Ishikawa (cell line): Measurements from ENCODE around the gene P2RX6.

Experiments
- CEBPB ChIP-seq: IDR thresholded peaks from 2 replicates; pipeline ENCODE4 v1.6.1; 2012
- CREB1 ChIP-seq: IDR thresholded peaks from 2 replicates; pipeline ENCODE4 v1.6.1; 2012; ENCODE audit warnings: low read depth
- EGR1 ChIP-seq: IDR thresholded peaks from 2 replicates; pipeline ENCODE4 v1.6.1; 2012
- EP300 ChIP-seq: IDR thresholded peaks from 2 replicates; pipeline ENCODE4 v1.6.1; 2012; ENCODE audit warnings: borderline replicate concordance
- FOXM1 ChIP-seq: IDR thresholded peaks from 2 replicates; pipeline ENCODE4 v1.6.1; 2012; ENCODE audit warnings: low read depth, borderline replicate concordance
- MAX ChIP-seq: IDR thresholded peaks from 2 replicates; pipeline ENCODE4 v1.6.1; 2012
- NFIC ChIP-seq: IDR thresholded peaks from 2 replicates; pipeline ENCODE4 v1.6.1; 2012
- RAD21 ChIP-seq: IDR thresholded peaks from 2 replicates; pipeline ENCODE4 v1.6.1; 2012; ENCODE audit warnings: low read depth
- REST ChIP-seq: IDR thresholded peaks from 2 replicates; pipeline ENCODE4 v1.6.1; 2012; ENCODE audit warnings: low read depth, mild to moderate bottlenecking
- TAF1 ChIP-seq: IDR thresholded peaks from 2 replicates; pipeline ENCODE4 v1.6.1; 2012; ENCODE audit warnings: low read depth, mild to moderate bottlenecking
- TCF12 ChIP-seq: IDR thresholded peaks from 2 replicates; pipeline ENCODE4 v1.6.1; 2012; ENCODE audit warnings: low read depth
- TEAD4 ChIP-seq: IDR thresholded peaks from 2 replicates; pipeline ENCODE4 v1.6.1; 2012
- USF1 ChIP-seq: IDR thresholded peaks from 2 replicates; pipeline ENCODE4 v1.6.1; 2012
- YY1 ChIP-seq: IDR thresholded peaks from 2 replicates; pipeline ENCODE4 v1.6.1; 2012; ENCODE audit warnings: low read depth
- ZBTB7A ChIP-seq: IDR thresholded peaks from 2 replicates; pipeline ENCODE4 v1.6.1; 2012; ENCODE audit warnings: low read depth

Gene P2RX6

GRCh38 chr22:20998411-20999336 lies 16.3 kb upstream of the P2RX6 start:
- no peak for TF ChIP-seq MAX
- TF ChIP-seq TCF12: no peak
- TF ChIP-seq ZBTB7A: no peak
- no peak for TF ChIP-seq CEBPB

- TF ChIP-seq ZBTB7A (no peak), CREB1 (no peak), EGR1 (no peak), RAD21 (no peak), USF1 (no peak), TAF1 (no peak), YY1 (no peak), TEAD4 (no peak), MAX (no peak), EP300 (no peak), NFIC (no peak)
These were observed 15.4 kb upstream of the P2RX6 start for GRCh38 chr22:20999350-21000206.

GRCh38 chr22:21000207-21000986 lies 14.6 kb upstream of the P2RX6 start:
- TF ChIP-seq REST: no peak
- no peak for TF ChIP-seq TCF12
- TF ChIP-seq CREB1: no peak
- TF ChIP-seq USF1: no peak

- TF ChIP-seq MAX (no peak), REST (no peak), TEAD4 (no peak), CEBPB (no peak), ZBTB7A (no peak; the same call in 1 of the 2 replicates), TAF1 (no peak), EP300 (no peak), YY1 (no peak), CREB1 (no peak), NFIC (no peak; the same call in 1 of the 2 replicates), TCF12 (no peak)
These were observed 13.9 kb upstream of the P2RX6 start for GRCh38 chr22:21000987-21001600.

GRCh38 chr22:21001601-21002325 lies 13.2 kb upstream of the P2RX6 start, which contains the start of gene THAP7:
TSS of gene THAP7 (minus strand) at chr22:21002118. CDS start at chr22:21001911, 207 bp downstream.
- TF ChIP-seq USF1 (peak; percentile 81), YY1 (peak; percentile 83), NFIC (no peak; the same call in 1 of the 2 replicates), TEAD4 (no peak), MAX (peak; percentile 99), REST (peak; percentile 23; the same call in 1 of the 2 replicates), CREB1 (peak; percentile 43; the same call in 1 of the 2 replicates), ZBTB7A (no peak), EP300 (peak; percentile 10; the same call in 1 of the 2 replicates), CEBPB (no peak), EGR1 (no peak), RAD21 (no peak), TCF12 (no peak; the same call in none of the 2 replicates), TAF1 (peak; percentile 98), FOXM1 (peak; percentile 18; the same call in 1 of the 2 replicates)
